Measurements from ENCODE around the gene AP1G2.
"Not testable (repeated sequence)": the region's sequence is repeated elsewhere in the genome, so short reads cannot be mapped to it uniquely, and the experiment has no call there.

AP1G2 gene

GRCh38 chr14:23544511-23545447, 22.8 kb downstream of the AP1G2 start:
- Mint-ChIP-seq H3K4me3 (no peak overlapping the region), H3K27ac (peak overlapping the region; percentile 78), H3K4me1 (no peaks in the 10 kb centered on the region), H3K36me3 (no peaks in the 10 kb centered on the region), H3K27me3 (peaks cover 2% of the 10 kb centered on the region), H3K9me3 (no peaks in the 10 kb centered on the region)

GRCh38 chr14:23543403-23543802, 24.2 kb downstream of the AP1G2 start:
- peaks cover 2% of the 10 kb centered on the region for H3K27me3 Mint-ChIP-seq
- H3K4me1 Mint-ChIP-seq, result no peaks in the 10 kb centered on the region
- H3K9me3 Mint-ChIP-seq, result no peaks in the 10 kb centered on the region
- H3K27ac Mint-ChIP-seq, result no peak overlapping the region
- no peaks in the 10 kb centered on the region for H3K36me3 Mint-ChIP-seq
- no peak overlapping the region for H3K4me3 Mint-ChIP-seq

GRCh38 chr14:23542261-23542660, 25.3 kb downstream of the AP1G2 start:
- H3K4me3 Mint-ChIP-seq, result no peak overlapping the region
- no peak overlapping the region for H3K27ac Mint-ChIP-seq
- no peaks in the 10 kb centered on the region for H3K9me3 Mint-ChIP-seq

GRCh38 chr14:23540141-23540469, 27.5 kb downstream of the AP1G2 start:
- H3K4me1 Mint-ChIP-seq, result no peaks in the 10 kb centered on the region
- no peaks in the 10 kb centered on the region for H3K9me3 Mint-ChIP-seq
- no peak overlapping the region for H3K27ac Mint-ChIP-seq
- H3K27me3 Mint-ChIP-seq, result peaks cover 2% of the 10 kb centered on the region
- H3K4me3 Mint-ChIP-seq, result no peak overlapping the region
- H3K36me3 Mint-ChIP-seq, result no peaks in the 10 kb centered on the region

More at GRCh38 chr14:23542261-23542660, 25.3 kb downstream of the AP1G2 start:
- Mint-ChIP-seq H3K36me3 (no peaks in the 10 kb centered on the region), H3K27me3 (peaks cover 2% of the 10 kb centered on the region), H3K4me1 (no peaks in the 10 kb centered on the region)

GRCh38 chr14:23539248-23540140, 28.1 kb downstream of the AP1G2 start:
- no peak overlapping the region for H3K4me3 Mint-ChIP-seq
- no peak overlapping the region for H3K27ac Mint-ChIP-seq
- peaks cover 2% of the 10 kb centered on the region for H3K27me3 Mint-ChIP-seq

GRCh38 chr14:23538785-23539184, 28.8 kb downstream of the AP1G2 start:
- Mint-ChIP-seq H3K4me1 (no peaks in the 10 kb centered on the region), H3K27me3 (peaks cover 2% of the 10 kb centered on the region), H3K27ac (no peak overlapping the region), H3K4me3 (no peak overlapping the region), H3K9me3 (no peaks in the 10 kb centered on the region), H3K36me3 (no peaks in the 10 kb centered on the region)

More at GRCh38 chr14:23539248-23540140, 28.1 kb downstream of the AP1G2 start:
- Mint-ChIP-seq H3K36me3 (no peaks in the 10 kb centered on the region), H3K9me3 (no peaks in the 10 kb centered on the region), H3K4me1 (no peaks in the 10 kb centered on the region)

- Mint-ChIP-seq H3K27ac (no peak overlapping the region), H3K4me3 (no peak overlapping the region), H3K36me3 (no peaks in the 10 kb centered on the region), H3K27me3 (peaks cover 2% of the 10 kb centered on the region), H3K4me1 (no peaks in the 10 kb centered on the region), H3K9me3 (no peaks in the 10 kb centered on the region)
These were observed 29.4 kb downstream of the AP1G2 start for GRCh38 chr14:23538050-23538718.

- H3K4me1 Mint-ChIP-seq, result no peaks in the 10 kb centered on the region
- no peak overlapping the region for H3K4me3 Mint-ChIP-seq
- H3K9me3 Mint-ChIP-seq, result no peaks in the 10 kb centered on the region
- H3K36me3 Mint-ChIP-seq, result no peaks in the 10 kb centered on the region
- H3K27me3 Mint-ChIP-seq, result peaks cover 2% of the 10 kb centered on the region
- no peak overlapping the region for H3K27ac Mint-ChIP-seq
These were observed 30.1 kb downstream of the AP1G2 start for GRCh38 chr14:23537351-23538049.

- H3K4me3 Mint-ChIP-seq, H3K36me3 Mint-ChIP-seq, H3K27me3 Mint-ChIP-seq, H3K9me3 Mint-ChIP-seq, H3K27ac Mint-ChIP-seq, H3K4me1 Mint-ChIP-seq: not testable (repeated sequence)
These were observed 30.7 kb downstream of the AP1G2 start for GRCh38 chr14:23536906-23537305.

- no peaks in the 10 kb centered on the region for H3K9me3 Mint-ChIP-seq
These were observed 31.1 kb downstream of the AP1G2 start for GRCh38 chr14:23536494-23536893.

GRCh38 chr14:23535943-23536342, 31.6 kb downstream of the AP1G2 start:
- peaks cover 3% of the 10 kb centered on the region for H3K4me1 Mint-ChIP-seq
- no peak overlapping the region for H3K4me3 Mint-ChIP-seq
- no peak overlapping the region for H3K27ac Mint-ChIP-seq
- H3K36me3 Mint-ChIP-seq, result no peaks in the 10 kb centered on the region
- H3K27me3 Mint-ChIP-seq, result peaks cover 2% of the 10 kb centered on the region
- H3K9me3 Mint-ChIP-seq, result no peaks in the 10 kb centered on the region

More at GRCh38 chr14:23536494-23536893, 31.1 kb downstream of the AP1G2 start:
- Mint-ChIP-seq H3K27me3 (peaks cover 2% of the 10 kb centered on the region), H3K4me3 (no peak overlapping the region), H3K4me1 (no peaks in the 10 kb centered on the region), H3K36me3 (no peaks in the 10 kb centered on the region), H3K27ac (no peak overlapping the region)

- Mint-ChIP-seq H3K9me3 (no peaks in the 10 kb centered on the region), H3K4me1 (peaks cover 14% of the 10 kb centered on the region), H3K27me3 (no peaks in the 10 kb centered on the region), H3K27ac (no peak overlapping the region), H3K4me3 (no peak overlapping the region), H3K36me3 (no peaks in the 10 kb centered on the region)
These were observed 33.7 kb downstream of the AP1G2 start for GRCh38 chr14:23533652-23534435.

- Mint-ChIP-seq H3K4me3 (no peak overlapping the region), H3K9me3 (no peaks in the 10 kb centered on the region), H3K4me1 (peaks cover 14% of the 10 kb centered on the region), H3K36me3 (no peaks in the 10 kb centered on the region), H3K27me3 (no peaks in the 10 kb centered on the region), H3K27ac (no peak overlapping the region)
These were observed 34.9 kb downstream of the AP1G2 start for GRCh38 chr14:23532658-23533057.

- no peak overlapping the region for H3K27ac Mint-ChIP-seq
- H3K27me3 Mint-ChIP-seq, result no peaks in the 10 kb centered on the region
- no peaks in the 10 kb centered on the region for H3K9me3 Mint-ChIP-seq
- H3K36me3 Mint-ChIP-seq, result no peaks in the 10 kb centered on the region
- H3K4me3 Mint-ChIP-seq, result no peak overlapping the region
- peaks cover 14% of the 10 kb centered on the region for H3K4me1 Mint-ChIP-seq
These were observed 36.2 kb downstream of the AP1G2 start for GRCh38 chr14:23531391-23531790.
